CD14-positive monocyte (primary cell): ENCODE measurements around the gene RAB24. TPM values are rescaled to one million over a fixed set of nuclear protein-coding genes. Genes with fewer than 3 reads are reported as not detected.

Source experiments
- DNase-seq, 3 donors: peaks; one replicate each; pipeline ENCODE4 v3.0.0-alpha.2; 2011 to 2022
- H2AFZ ChIP-seq: 2 replicates; pipeline ENCODE4 v1.6.0; 2012; ENCODE audit warnings: mild to moderate bottlenecking, low read depth, low read length, inconsistent platforms; ENCODE audit not compliant: insufficient read depth, poor library complexity, severe bottlenecking
- H3K27ac ChIP-seq, 2 donors: 1 replicate in 1 of 2; 2 replicates in 1 of 2; pipeline ENCODE4 v1.5.1; 2012 to 2013; ENCODE audit warnings: low read length in 2 of 2, control low read depth in 1 of 2, inconsistent platforms in 1 of 2, low read depth in 1 of 2, mild to moderate bottlenecking in 1 of 2
- H3K27me3 ChIP-seq, 2 donors: one replicate each; pipeline versions ENCODE4 v1.6.0 to v1.6.1; 2011 to 2013; ENCODE audit warnings: low read length in 2 of 2; ENCODE audit not compliant: control insufficient read depth in 2 of 2, insufficient read depth in 2 of 2
- H3K36me3 ChIP-seq, 2 donors: replicated peaks in 1 of 2; 1 replicate in 1 of 2; 2 replicates in 1 of 2; pipeline versions ENCODE4 v1.5.1 to v1.6.1; 2012 to 2013; ENCODE audit warnings: low read length in 2 of 2, control low read depth in 1 of 2, inconsistent platforms in 1 of 2, mild to moderate bottlenecking in 1 of 2; ENCODE audit not compliant: insufficient read depth in 2 of 2, control insufficient read depth in 1 of 2
- H3K4me1 ChIP-seq, 2 donors: 1 replicate in 1 of 2; 2 replicates in 1 of 2; pipeline versions ENCODE4 v1.5.1 to v1.6.1; 2012 to 2013; ENCODE audit warnings: low read length in 2 of 2, control low read depth in 1 of 2, inconsistent platforms in 1 of 2, mild to moderate bottlenecking in 1 of 2, moderate library complexity in 1 of 2; ENCODE audit not compliant: insufficient read depth in 2 of 2, control insufficient read depth in 1 of 2
- H3K4me2 ChIP-seq: replicated peaks from 2 replicates; pipeline ENCODE3; 2012; ENCODE audit warnings: low read length, moderate library complexity, mild to moderate bottlenecking; ENCODE audit not compliant: poor library complexity, severe bottlenecking; ENCODE audit errors: extremely low read depth
- H3K4me3 ChIP-seq, 3 experiments: fragments of 200-600 bp in 1 of 3; sonication (generic) in 1 of 3; replicated peaks in 1 of 3; 1 replicate in 2 of 3; 2 replicates in 1 of 3; pipeline ENCODE4 v1.5.1; 2011 to 2013; ENCODE audit warnings: low read length in 3 of 3, mild to moderate bottlenecking in 3 of 3, control low read depth in 2 of 3, low read depth in 2 of 3, inconsistent platforms in 1 of 3, moderate library complexity in 1 of 3
- H3K79me2 ChIP-seq: 2 replicates; pipeline ENCODE4 v1.6.0; 2012; ENCODE audit warnings: mild to moderate bottlenecking, control low read depth, inconsistent platforms, low read length, moderate library complexity; ENCODE audit not compliant: insufficient read depth
- H3K9ac ChIP-seq: 2 replicates; pipeline ENCODE4 v1.6.0; 2017; ENCODE audit warnings: low read length, mild to moderate bottlenecking; ENCODE audit not compliant: insufficient read depth, poor library complexity, severe bottlenecking
- H3K9me3 ChIP-seq, 2 donors: replicated peaks in 1 of 2; 1 replicate in 1 of 2; 2 replicates in 1 of 2; pipeline versions ENCODE4 v1.5.1 to v1.6.1; 2012 to 2013; ENCODE audit warnings: low read length in 2 of 2, control low read depth in 1 of 2; ENCODE audit not compliant: control insufficient read depth in 1 of 2, insufficient read depth in 1 of 2
- H4K20me1 ChIP-seq: 2 replicates; pipeline ENCODE4 v1.6.0; 2012; ENCODE audit warnings: mild to moderate bottlenecking, low read length, control low read depth, moderate library complexity; ENCODE audit not compliant: insufficient read depth
- H3K27ac Mint-ChIP-seq, 7 donors: one replicate each; pipeline ENCODE4 v1.8.0; 2020; ENCODE audit warnings: mild to moderate bottlenecking in 7 of 7, mixed read lengths in 7 of 7, moderate library complexity in 6 of 7, inconsistent platforms in 2 of 7
- H3K27me3 Mint-ChIP-seq, 3 donors: one replicate each; pipeline ENCODE4 v1.8.0; 2021 to 2022; ENCODE audit warnings: low read depth in 3 of 3, mild to moderate bottlenecking in 3 of 3, mixed read lengths in 3 of 3, moderate library complexity in 3 of 3, inconsistent platforms in 1 of 3
- H3K36me3 Mint-ChIP-seq, 2 donors: one replicate each; pipeline ENCODE4 v1.8.0; 2020; ENCODE audit warnings: mixed read lengths in 2 of 2, inconsistent platforms in 1 of 2, mild to moderate bottlenecking in 1 of 2
- H3K4me1 Mint-ChIP-seq: one replicate; pipeline ENCODE4 v1.8.0; 2020; ENCODE audit warnings: mild to moderate bottlenecking, mixed read lengths
- H3K4me3 Mint-ChIP-seq, 2 donors: one replicate each; pipeline ENCODE4 v1.8.0; 2020; ENCODE audit warnings: mild to moderate bottlenecking in 2 of 2, mixed read lengths in 2 of 2, moderate library complexity in 1 of 2
- H3K9me3 Mint-ChIP-seq, 7 donors: one replicate each; pipeline ENCODE4 v1.8.0; 2020 to 2022; ENCODE audit warnings: mixed read lengths in 7 of 7, mild to moderate bottlenecking in 6 of 7, moderate library complexity in 6 of 7, inconsistent platforms in 2 of 7
- WGBS: methylation state at CpG from one replicate; pipeline ENCODE4 v1.1.5; 2013; ENCODE audit warnings: missing lambda C conversion rate; ENCODE audit not compliant: insufficient coverage; 5-methylcytosine and 5-hydroxymethylcytosine counted together
- intact Hi-C, 2 donors: fragments of 100-400 bp; cut with micrococcal nuclease; formaldehyde crosslinking; loops; one replicate each; pipeline versions ENCODE4 v1.15.0 to v1.15.1; 2023
- polyA plus RNA-seq, 3 donors: library from polyadenylated mRNA; depleted of rRNA in 1 of 3; unstranded in 2 of 3; stranded (reverse) in 1 of 3; fragments of 300-500 nt in 2 of 3; fragments of >200 nt in 1 of 3; fragmentation: Illumina TruSeq in 2 of 3; gene quantifications; 1 replicate in 2 of 3; 2 replicates in 1 of 3; pipeline ENCODE4 v1.2.3, GENCODE V29; 2012 to 2021
- TF ChIP-seq, protein P1 (sequence below): fragments of 200-600 bp; IDR thresholded peaks from one replicate; pipeline ENCODE4 v1.8.0; 2022; ENCODE audit warnings: antibody characterized with exemption, mild to moderate bottlenecking

RAB24 gene
- polyA plus RNA-seq, 3 donors, result 74.3 to 465 (median 94.4) TPM

DNA sequence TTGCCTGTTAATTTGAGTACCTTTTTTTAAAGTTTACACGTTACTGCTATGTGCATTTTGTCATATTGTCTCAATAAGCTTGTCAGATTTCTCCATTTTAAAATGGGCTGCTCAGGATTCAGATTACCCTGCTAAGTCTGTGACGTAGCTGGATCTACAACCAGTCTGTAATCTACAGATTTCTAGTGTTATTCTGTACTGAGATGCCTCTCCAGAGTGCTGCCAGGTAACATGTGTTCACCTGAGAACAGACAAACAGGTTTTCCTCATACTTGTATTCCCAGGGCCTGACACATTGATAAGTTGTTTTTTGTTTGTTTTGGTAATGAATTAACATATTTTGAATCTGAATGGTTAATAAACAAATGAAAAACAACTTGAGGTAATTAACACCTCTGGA is 15.3 kb downstream of the RAB24 start:
- Mint-ChIP-seq H3K4me3 (no peak overlapping the region), H3K27ac (peak overlapping the region in 1 of 7 donors; percentile 31), H3K4me1 (peaks cover 2% of the 10 kb centered on the region), H3K27me3 (peaks cover 0 to 2% (median 0%) of the 10 kb centered on the region in 3 donors), H3K36me3 (peaks cover 74 to 89% of the 10 kb centered on the region in 2 donors), H3K9me3 (no peaks in the 10 kb centered on the region)
- Histone ChIP-seq H3K9me3 (no peaks in the 10 kb centered on the region), H3K27me3 (no peaks in the 10 kb centered on the region), H3K27ac (no peak overlapping the region), H2AFZ (no peak overlapping the region), H3K9ac (no peak overlapping the region), H3K4me2 (no peak overlapping the region), H3K4me1 (no peaks in the 10 kb centered on the region), H4K20me1 (peaks cover 13% of the 10 kb centered on the region), H3K79me2 (no peaks in the 10 kb centered on the region), H3K4me3 (no peak overlapping the region), H3K36me3 (peaks cover 74 to 100% of the 10 kb centered on the region in 2 donors)
- intact Hi-C loops, result no loop called here
- TF ChIP-seq, protein P1, sequence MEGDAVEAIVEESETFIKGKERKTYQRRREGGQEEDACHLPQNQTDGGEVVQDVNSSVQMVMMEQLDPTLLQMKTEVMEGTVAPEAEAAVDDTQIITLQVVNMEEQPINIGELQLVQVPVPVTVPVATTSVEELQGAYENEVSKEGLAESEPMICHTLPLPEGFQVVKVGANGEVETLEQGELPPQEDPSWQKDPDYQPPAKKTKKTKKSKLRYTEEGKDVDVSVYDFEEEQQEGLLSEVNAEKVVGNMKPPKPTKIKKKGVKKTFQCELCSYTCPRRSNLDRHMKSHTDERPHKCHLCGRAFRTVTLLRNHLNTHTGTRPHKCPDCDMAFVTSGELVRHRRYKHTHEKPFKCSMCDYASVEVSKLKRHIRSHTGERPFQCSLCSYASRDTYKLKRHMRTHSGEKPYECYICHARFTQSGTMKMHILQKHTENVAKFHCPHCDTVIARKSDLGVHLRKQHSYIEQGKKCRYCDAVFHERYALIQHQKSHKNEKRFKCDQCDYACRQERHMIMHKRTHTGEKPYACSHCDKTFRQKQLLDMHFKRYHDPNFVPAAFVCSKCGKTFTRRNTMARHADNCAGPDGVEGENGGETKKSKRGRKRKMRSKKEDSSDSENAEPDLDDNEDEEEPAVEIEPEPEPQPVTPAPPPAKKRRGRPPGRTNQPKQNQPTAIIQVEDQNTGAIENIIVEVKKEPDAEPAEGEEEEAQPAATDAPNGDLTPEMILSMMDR, result no peak
- WGBS, result no CpG with 5 or more reads among the region's 2 CpGs
- DNase-seq, result no peak

DNA sequence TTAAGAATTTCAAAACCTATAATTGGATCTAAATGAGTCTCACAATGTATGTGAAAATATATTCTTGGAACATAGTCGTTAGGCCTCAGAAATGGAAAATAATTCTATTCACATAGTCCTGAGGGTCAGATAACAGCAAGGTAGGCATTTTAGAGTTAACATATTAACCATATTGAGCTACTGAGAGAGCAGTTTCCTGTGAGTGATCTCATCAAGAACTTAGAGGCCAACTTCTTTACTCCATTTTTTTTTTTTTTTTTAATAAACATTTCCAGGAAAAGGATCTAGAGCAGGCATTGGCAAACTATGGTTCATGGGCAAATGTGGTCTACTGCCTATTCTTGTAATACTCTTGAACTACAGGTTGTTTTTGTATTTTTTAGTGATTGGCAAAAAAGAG is 26.6 kb downstream of the RAB24 start:
- H3K36me3 Mint-ChIP-seq, result peaks cover 77 to 92% of the 10 kb centered on the region in 2 donors
- H3K27ac Mint-ChIP-seq, result peak overlapping the region in 1 of 7 donors; percentile 9
- Histone ChIP-seq H3K27me3 (no peaks in the 10 kb centered on the region), H3K9ac (no peak overlapping the region), H2AFZ (no peak overlapping the region), H3K9me3 (no peaks in the 10 kb centered on the region), H3K4me1 (no peaks in the 10 kb centered on the region), H3K36me3 (peaks cover 71 to 96% of the 10 kb centered on the region in 2 donors), H3K27ac (no peak overlapping the region), H4K20me1 (peaks cover 5% of the 10 kb centered on the region), H3K4me3 (no peak overlapping the region), H3K4me2 (no peak overlapping the region), H3K79me2 (no peaks in the 10 kb centered on the region)
- TF ChIP-seq, protein P1, result no peak
- H3K9me3 Mint-ChIP-seq, result no peaks in the 10 kb centered on the region
- intact Hi-C loops, result no loop called here
- peaks cover 0 to 2% (median 0%) of the 10 kb centered on the region in 3 donors for H3K27me3 Mint-ChIP-seq
- H3K4me3 Mint-ChIP-seq, result no peak overlapping the region
- no CpG with 5 or more reads among the region's 1 CpG for WGBS
- DNase-seq, result no peak
- H3K4me1 Mint-ChIP-seq, result no peaks in the 10 kb centered on the region
